ENCODE measurements around the gene ZNF860. TPM values are rescaled to one million over a fixed set of nuclear protein-coding genes. Genes with fewer than 3 reads are reported as not detected.

Gene ZNF860
- total and polyA plus RNA-seq, 12 donors = 0.10 to 1.1 (median 0.40) TPM

GRCh38 chr3:31959951-31960792, 21.4 kb upstream of the ZNF860 start:
- intact Hi-C loops (cut with DNase I) = no loop called here
- H3K9me3 ChIP-seq (replicated peaks in 1 of 3) = no peaks in the 10 kb centered on the region
- no peak for DNase-seq
- no peaks in the 10 kb centered on the region for H3K36me3 ChIP-seq (replicated peaks in 1 of 2)
- peaks cover 3 to 29% of the 10 kb centered on the region in 2 donors for H3K4me1 ChIP-seq (replicated peaks in 1 of 2)
- H3K27ac ChIP-seq = peak overlapping the region in 3 of 5 donors; percentile 35 to 85 (median 61)
- peak in 1 of 2 donors; percentile 10 for TF ChIP-seq POLR2A (IDR thresholded peaks at IDR 0.05)
- no peak for TF ChIP-seq CTCF (IDR thresholded peaks at IDR 0.05)
- no peaks in the 10 kb centered on the region for H3K27me3 ChIP-seq
- peak overlapping the region in 1 of 4 donors; percentile 31 for H3K4me3 ChIP-seq
- WGBS, 4 donors = 44 to 61% (median 54%) methylated on average over 7 of the region's 7 CpGs

- H3K27ac ChIP-seq = peak overlapping the region in 1 of 5 donors; percentile 85
These were observed 20.6 kb upstream of the ZNF860 start for GRCh38 chr3:31960793-31961431.

GRCh38 chr3:31962801-31963205, 18.7 kb upstream of the ZNF860 start:
- Histone ChIP-seq H3K9me3 (replicated peaks in 1 of 3) (no peaks in the 10 kb centered on the region), H3K27ac (no peak overlapping the region), H3K36me3 (replicated peaks in 1 of 2) (no peaks in the 10 kb centered on the region), H3K4me3 (no peak overlapping the region), H3K4me1 (replicated peaks in 1 of 2) (peaks cover 3 to 41% of the 10 kb centered on the region in 2 donors), H3K27me3 (no peaks in the 10 kb centered on the region)
- TF ChIP-seq POLR2A (IDR thresholded peaks at IDR 0.05) (no peak), CTCF (IDR thresholded peaks at IDR 0.05) (no peak)
- 55 to 74% (median 64%) methylated on average over 2 of the region's 2 CpGs for WGBS, 4 donors
- no peak for DNase-seq
- intact Hi-C loops (cut with DNase I) = no loop called here

More at GRCh38 chr3:31960793-31961431, 20.6 kb upstream of the ZNF860 start:
- intact Hi-C loops (cut with DNase I) = no loop called here
- Histone ChIP-seq H3K36me3 (replicated peaks in 1 of 2) (no peaks in the 10 kb centered on the region), H3K4me1 (replicated peaks in 1 of 2) (peaks cover 3 to 29% of the 10 kb centered on the region in 2 donors), H3K9me3 (replicated peaks in 1 of 3) (no peaks in the 10 kb centered on the region), H3K27me3 (no peaks in the 10 kb centered on the region), H3K4me3 (peak overlapping the region in 1 of 4 donors; percentile 31)
- TF ChIP-seq CTCF (IDR thresholded peaks at IDR 0.05) (no peak), POLR2A (IDR thresholded peaks at IDR 0.05) (no peak)
- DNase-seq = peak in 1 of 7 donors; percentile 12
- 64 to 72% (median 65%) methylated on average over 4 of the region's 4 CpGs for WGBS, 4 donors

- Histone ChIP-seq H3K36me3 (replicated peaks in 1 of 2) (no peaks in the 10 kb centered on the region), H3K27me3 (no peaks in the 10 kb centered on the region), H3K4me1 (replicated peaks in 1 of 2) (peaks cover 0 to 22% of the 10 kb centered on the region in 2 donors), H3K4me3 (no peak overlapping the region), H3K9me3 (replicated peaks in 1 of 3) (no peaks in the 10 kb centered on the region), H3K27ac (peak overlapping the region in 1 of 5 donors; percentile 15)
- intact Hi-C loops (cut with DNase I) = no loop called here
- 70 to 74% (median 72%) methylated on average over 4 of the region's 4 CpGs for WGBS, 4 donors
- DNase-seq = no peak
- no peak for TF ChIP-seq CTCF (IDR thresholded peaks at IDR 0.05)
- no peak for TF ChIP-seq POLR2A (IDR thresholded peaks at IDR 0.05)
These were observed 14.5 kb upstream of the ZNF860 start for GRCh38 chr3:31966978-31967591.

Data from adrenal gland (tissue), 12 donors.